ENCODE measurements around the gene PTPRK.

PTPRK gene

DNA sequence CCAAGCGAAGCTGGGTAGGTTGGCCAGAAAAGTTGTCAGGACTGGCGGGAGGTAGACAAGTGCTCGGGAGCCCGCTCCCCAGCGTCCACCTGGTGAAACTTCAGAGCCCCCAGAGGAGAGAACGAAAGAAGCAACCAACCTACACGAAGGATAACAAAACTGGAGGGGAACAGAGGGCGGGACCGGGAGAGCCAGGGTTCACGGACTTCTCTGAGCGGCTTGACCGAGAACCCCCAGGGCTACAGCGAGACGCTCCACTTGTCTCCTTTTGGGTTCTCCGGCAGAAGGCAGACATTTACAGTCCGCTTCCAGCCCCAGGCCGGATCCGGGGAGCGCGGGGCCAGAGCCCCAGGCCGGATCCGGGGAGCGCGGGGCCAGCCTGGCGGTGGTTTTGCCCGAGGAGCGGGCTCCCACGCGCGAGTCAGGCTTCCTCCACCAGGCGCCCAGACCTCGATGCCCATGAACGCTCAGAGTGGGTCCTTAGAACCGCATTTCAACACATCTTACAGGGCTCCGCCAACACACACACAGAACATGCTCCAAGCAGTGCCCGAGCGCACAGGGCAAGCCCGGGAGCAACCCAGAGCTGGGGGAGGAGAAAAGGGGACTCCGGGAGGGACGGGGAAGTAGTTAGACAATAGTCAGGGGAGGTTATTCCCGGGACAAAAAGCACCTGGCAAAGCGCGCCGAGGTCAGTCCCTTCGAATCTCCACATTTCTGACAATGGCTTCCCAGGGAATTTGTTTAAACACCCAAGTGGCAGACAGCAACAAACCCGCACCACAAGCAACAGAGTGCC is 1.1 kb downstream of the PTPRK start:
- Histone ChIP-seq H3K4me3 (ENCODE audit: low read depth, low read length) (peak overlapping the region; percentile 91), H3K9me3 (no peaks in the 10 kb centered on the region), H3K36me3 (no peaks in the 10 kb centered on the region), H3K4me1 (peaks cover 7% of the 10 kb centered on the region), H3K27me3 (no peaks in the 10 kb centered on the region)
- TF ChIP-seq, protein P1, sequence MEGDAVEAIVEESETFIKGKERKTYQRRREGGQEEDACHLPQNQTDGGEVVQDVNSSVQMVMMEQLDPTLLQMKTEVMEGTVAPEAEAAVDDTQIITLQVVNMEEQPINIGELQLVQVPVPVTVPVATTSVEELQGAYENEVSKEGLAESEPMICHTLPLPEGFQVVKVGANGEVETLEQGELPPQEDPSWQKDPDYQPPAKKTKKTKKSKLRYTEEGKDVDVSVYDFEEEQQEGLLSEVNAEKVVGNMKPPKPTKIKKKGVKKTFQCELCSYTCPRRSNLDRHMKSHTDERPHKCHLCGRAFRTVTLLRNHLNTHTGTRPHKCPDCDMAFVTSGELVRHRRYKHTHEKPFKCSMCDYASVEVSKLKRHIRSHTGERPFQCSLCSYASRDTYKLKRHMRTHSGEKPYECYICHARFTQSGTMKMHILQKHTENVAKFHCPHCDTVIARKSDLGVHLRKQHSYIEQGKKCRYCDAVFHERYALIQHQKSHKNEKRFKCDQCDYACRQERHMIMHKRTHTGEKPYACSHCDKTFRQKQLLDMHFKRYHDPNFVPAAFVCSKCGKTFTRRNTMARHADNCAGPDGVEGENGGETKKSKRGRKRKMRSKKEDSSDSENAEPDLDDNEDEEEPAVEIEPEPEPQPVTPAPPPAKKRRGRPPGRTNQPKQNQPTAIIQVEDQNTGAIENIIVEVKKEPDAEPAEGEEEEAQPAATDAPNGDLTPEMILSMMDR (IDR thresholded peaks at IDR 0.05; ENCODE audit: low read depth, low read length): peak; percentile 30
- DNase-seq: peak; percentile 65

- Histone ChIP-seq H3K4me1 (peaks cover 7% of the 10 kb centered on the region), H3K9me3 (no peaks in the 10 kb centered on the region), H3K36me3 (no peaks in the 10 kb centered on the region), H3K27me3 (no peaks in the 10 kb centered on the region), H3K4me3 (ENCODE audit: low read depth, low read length) (peak overlapping the region; percentile 91)
- TF ChIP-seq, protein P1 (IDR thresholded peaks at IDR 0.05; ENCODE audit: low read depth, low read length): no peak
- no peak for DNase-seq
These were observed 1.8 kb downstream of the PTPRK start for GRCh38 chr6:128518434-128519131.

- Histone ChIP-seq H3K4me3 (ENCODE audit: low read depth, low read length) (no peak overlapping the region), H3K36me3 (no peaks in the 10 kb centered on the region), H3K27me3 (no peaks in the 10 kb centered on the region), H3K4me1 (peaks cover 7% of the 10 kb centered on the region), H3K9me3 (no peaks in the 10 kb centered on the region)
- no peak for DNase-seq
- TF ChIP-seq, protein P1 (IDR thresholded peaks at IDR 0.05; ENCODE audit: low read depth, low read length): no peak
These were observed 3.3 kb downstream of the PTPRK start for GRCh38 chr6:128517124-128517523.

- no peaks in the 10 kb centered on the region for H3K36me3 ChIP-seq
- no peaks in the 10 kb centered on the region for H3K9me3 ChIP-seq
- H3K27me3 ChIP-seq: no peaks in the 10 kb centered on the region
- peak; percentile 17 for DNase-seq
- TF ChIP-seq, protein P1 (IDR thresholded peaks at IDR 0.05; ENCODE audit: low read depth, low read length): peak; percentile 63
- peak overlapping the region; percentile 8; the same call in 1 of the 2 replicates for H3K4me3 ChIP-seq (ENCODE audit: low read depth, low read length)
- H3K4me1 ChIP-seq: peaks cover 7% of the 10 kb centered on the region
These were observed 3.9 kb downstream of the PTPRK start for GRCh38 chr6:128516514-128516898.

DNA sequence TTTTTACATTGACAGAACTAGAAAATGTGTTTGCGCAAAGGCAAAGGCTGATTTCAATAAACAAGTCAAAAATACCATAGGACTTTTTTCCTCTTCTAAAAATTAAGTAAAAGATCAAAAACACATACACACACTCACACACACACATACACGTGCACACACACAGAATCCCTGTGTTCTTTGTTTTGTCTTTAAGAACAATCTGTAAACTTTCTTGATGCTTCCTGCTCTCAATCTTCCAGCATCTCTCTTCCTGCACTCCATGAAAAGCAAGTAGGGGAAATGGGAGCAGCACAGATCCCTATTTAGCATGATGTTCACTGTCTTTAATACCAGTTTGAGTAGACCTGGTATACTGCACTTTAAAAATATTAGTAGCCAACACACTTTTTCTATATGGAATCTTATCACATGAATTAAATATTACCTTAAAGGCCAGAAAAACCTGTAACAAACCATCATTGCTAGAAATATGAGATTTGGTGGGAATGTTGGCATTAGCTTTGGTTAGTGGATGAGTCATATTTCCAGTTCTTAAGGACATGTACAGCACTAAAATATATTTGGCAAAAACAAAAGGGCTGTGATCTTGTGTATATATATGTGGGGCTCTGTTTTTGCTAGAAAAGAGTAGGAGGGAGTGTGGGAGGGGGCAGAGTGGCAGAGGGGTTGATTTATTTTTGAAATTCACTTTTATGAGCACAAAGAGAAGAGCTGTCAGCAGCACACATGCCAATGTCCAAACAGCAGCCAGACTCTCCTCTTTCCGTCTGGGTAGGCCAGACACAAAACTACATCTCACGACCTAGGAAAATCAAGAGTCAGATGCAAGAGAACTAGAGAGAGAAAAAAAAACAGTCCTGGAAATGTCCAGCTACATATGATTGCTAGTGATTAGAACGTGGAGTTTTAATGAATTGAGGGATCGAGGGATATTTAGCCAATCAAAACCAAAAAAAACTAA is 4.6 kb downstream of the PTPRK start:
- TF ChIP-seq, protein P1 (IDR thresholded peaks at IDR 0.05; ENCODE audit: low read depth, low read length): no peak
- H3K9me3 ChIP-seq: no peaks in the 10 kb centered on the region
- no peaks in the 10 kb centered on the region for H3K36me3 ChIP-seq
- H3K27me3 ChIP-seq: no peaks in the 10 kb centered on the region
- H3K4me1 ChIP-seq: peaks cover 7% of the 10 kb centered on the region
- no peak for DNase-seq
- peak overlapping the region; percentile 8; the same call in 1 of the 2 replicates for H3K4me3 ChIP-seq (ENCODE audit: low read depth, low read length)

All from BE2C (cell line).